Measurements from ENCODE around the gene SHISAL1.

Gene SHISAL1

GRCh38 chr22:44298406-44299091 lies 14.2 kb downstream of the SHISAL1 start:
- Histone ChIP-seq H3K9me3 (no peaks in the 10 kb centered on the region), H3K27me3 (peaks cover 5% of the 10 kb centered on the region; the same call in 1 of the 2 replicates), H3K4me1 (no peaks in the 10 kb centered on the region), H3K36me3 (no peaks in the 10 kb centered on the region), H3K4me3 (ENCODE audit: low read depth, low read length) (no peak overlapping the region)
- TF ChIP-seq, protein P1, sequence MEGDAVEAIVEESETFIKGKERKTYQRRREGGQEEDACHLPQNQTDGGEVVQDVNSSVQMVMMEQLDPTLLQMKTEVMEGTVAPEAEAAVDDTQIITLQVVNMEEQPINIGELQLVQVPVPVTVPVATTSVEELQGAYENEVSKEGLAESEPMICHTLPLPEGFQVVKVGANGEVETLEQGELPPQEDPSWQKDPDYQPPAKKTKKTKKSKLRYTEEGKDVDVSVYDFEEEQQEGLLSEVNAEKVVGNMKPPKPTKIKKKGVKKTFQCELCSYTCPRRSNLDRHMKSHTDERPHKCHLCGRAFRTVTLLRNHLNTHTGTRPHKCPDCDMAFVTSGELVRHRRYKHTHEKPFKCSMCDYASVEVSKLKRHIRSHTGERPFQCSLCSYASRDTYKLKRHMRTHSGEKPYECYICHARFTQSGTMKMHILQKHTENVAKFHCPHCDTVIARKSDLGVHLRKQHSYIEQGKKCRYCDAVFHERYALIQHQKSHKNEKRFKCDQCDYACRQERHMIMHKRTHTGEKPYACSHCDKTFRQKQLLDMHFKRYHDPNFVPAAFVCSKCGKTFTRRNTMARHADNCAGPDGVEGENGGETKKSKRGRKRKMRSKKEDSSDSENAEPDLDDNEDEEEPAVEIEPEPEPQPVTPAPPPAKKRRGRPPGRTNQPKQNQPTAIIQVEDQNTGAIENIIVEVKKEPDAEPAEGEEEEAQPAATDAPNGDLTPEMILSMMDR (IDR thresholded peaks at IDR 0.05; ENCODE audit: low read depth, low read length), result no peak
- no peak for DNase-seq

GRCh38 chr22:44297470-44298061 lies 15.2 kb downstream of the SHISAL1 start:
- no peaks in the 10 kb centered on the region for H3K9me3 ChIP-seq
- peaks cover 5% of the 10 kb centered on the region; the same call in 1 of the 2 replicates for H3K27me3 ChIP-seq
- H3K4me3 ChIP-seq (ENCODE audit: low read depth, low read length), result no peak overlapping the region
- no peaks in the 10 kb centered on the region for H3K4me1 ChIP-seq
- TF ChIP-seq, protein P1 (IDR thresholded peaks at IDR 0.05; ENCODE audit: low read depth, low read length), result no peak
- no peak for DNase-seq
- no peaks in the 10 kb centered on the region for H3K36me3 ChIP-seq

GRCh38 chr22:44295406-44295805 lies 17.3 kb downstream of the SHISAL1 start:
- Histone ChIP-seq H3K9me3 (no peaks in the 10 kb centered on the region), H3K27me3 (no peaks in the 10 kb centered on the region), H3K4me1 (no peaks in the 10 kb centered on the region), H3K4me3 (ENCODE audit: low read depth, low read length) (no peak overlapping the region), H3K36me3 (no peaks in the 10 kb centered on the region)
- DNase-seq, result no peak
- TF ChIP-seq, protein P1 (IDR thresholded peaks at IDR 0.05; ENCODE audit: low read depth, low read length), result no peak

- H3K4me1 ChIP-seq, result no peaks in the 10 kb centered on the region
- H3K27me3 ChIP-seq, result no peaks in the 10 kb centered on the region
- no peaks in the 10 kb centered on the region for H3K9me3 ChIP-seq
- TF ChIP-seq, protein P1 (IDR thresholded peaks at IDR 0.05; ENCODE audit: low read depth, low read length), result no peak
- no peak overlapping the region for H3K4me3 ChIP-seq (ENCODE audit: low read depth, low read length)
- no peaks in the 10 kb centered on the region for H3K36me3 ChIP-seq
- no peak for DNase-seq
Observed at GRCh38 chr22:44293876-44294275, 18.9 kb downstream of the SHISAL1 start.

DNA sequence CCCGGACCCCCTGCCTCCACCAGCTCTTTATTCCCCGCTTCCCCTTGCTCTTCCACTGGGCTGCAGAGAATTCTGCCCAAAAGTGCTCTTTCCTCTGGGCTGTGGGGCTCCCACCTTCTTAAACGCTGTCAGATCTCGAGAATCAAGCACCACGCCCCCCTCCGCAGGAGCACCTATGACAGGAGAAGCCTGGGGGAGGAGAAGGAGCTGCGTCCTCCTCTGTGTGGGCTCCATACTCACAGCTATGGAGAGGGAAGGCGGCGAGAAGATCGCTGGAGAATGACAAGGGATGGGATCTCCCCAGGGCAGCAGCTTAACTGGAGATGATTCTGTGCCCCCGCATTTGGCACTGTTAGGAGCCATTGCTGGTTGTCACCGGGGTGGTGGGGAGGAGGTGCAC lies 19.7 kb downstream of the SHISAL1 start:
- no peaks in the 10 kb centered on the region for H3K27me3 ChIP-seq
- TF ChIP-seq, protein P1 (IDR thresholded peaks at IDR 0.05; ENCODE audit: low read depth, low read length), result no peak
- H3K4me3 ChIP-seq (ENCODE audit: low read depth, low read length), result no peak overlapping the region

GRCh38 chr22:44292521-44292920 lies 20.2 kb downstream of the SHISAL1 start:
- no peak for DNase-seq
- no peaks in the 10 kb centered on the region for H3K4me1 ChIP-seq
- no peaks in the 10 kb centered on the region for H3K9me3 ChIP-seq
- no peak overlapping the region for H3K4me3 ChIP-seq (ENCODE audit: low read depth, low read length)
- no peaks in the 10 kb centered on the region for H3K27me3 ChIP-seq
- TF ChIP-seq, protein P1 (IDR thresholded peaks at IDR 0.05; ENCODE audit: low read depth, low read length), result no peak
- H3K36me3 ChIP-seq, result no peaks in the 10 kb centered on the region

More for the DNA sequence above, 19.7 kb downstream of the SHISAL1 start:
- H3K9me3 ChIP-seq, result no peaks in the 10 kb centered on the region
- no peaks in the 10 kb centered on the region for H3K36me3 ChIP-seq
- no peaks in the 10 kb centered on the region for H3K4me1 ChIP-seq
- no peak for DNase-seq
